Common myeloid progenitor, CD34-positive (primary cell): ENCODE data around the gene OR14I1.
"Not testable (repeated sequence)": the region's sequence is repeated elsewhere in the genome, so short reads cannot be mapped to it uniquely, and the experiment has no call there.

Source experiments
- CTCF ChIA-PET: fragments of 350-600 bp; sonication (Branson Sonifier 250); formaldehyde crosslinking; loops from one replicate; lab custom pipeline; 2021; ENCODE audit warnings: antibody characterized with exemption; lab: Charles Lee
- POLR2A ChIA-PET: fragments of 350-600 bp; sonication (Branson Sonifier 250); formaldehyde crosslinking; loops from one replicate; lab custom pipeline; 2021; ENCODE audit warnings: antibody characterized with exemption; lab: Charles Lee
- DNase-seq, 3 donors: peaks; one replicate each; pipeline versions ENCODE4 v3.0.0 to v3.0.0-alpha.2; 2013
- H3K27ac ChIP-seq, 2 experiments: 1 replicate in 1 of 2; 2 replicates in 1 of 2; pipeline ENCODE4 v1.7.0; 2013; ENCODE audit warnings: inconsistent platforms in 2 of 2, low read length in 2 of 2, mild to moderate bottlenecking in 2 of 2, low read depth in 1 of 2, moderate library complexity in 1 of 2; ENCODE audit not compliant: severe bottlenecking in 2 of 2, insufficient read depth in 1 of 2, poor library complexity in 1 of 2
- H3K27me3 ChIP-seq, 5 experiments: replicated peaks in 2 of 5; 1 replicate in 3 of 5; 2 replicates in 2 of 5; pipeline versions ENCODE4 v1.6.1 to v1.7.0; 2013; ENCODE audit warnings: low read length in 4 of 5, mild to moderate bottlenecking in 2 of 5, moderate library complexity in 2 of 5, inconsistent platforms in 1 of 5; ENCODE audit not compliant: insufficient read depth in 5 of 5, control insufficient read depth in 4 of 5
- H3K36me3 ChIP-seq, 4 experiments: 1 replicate in 2 of 4; 2 replicates in 2 of 4; pipeline versions ENCODE4 v1.6.1 to v1.7.0; 2013; ENCODE audit warnings: low read length in 3 of 4, control low read depth in 1 of 4, mild to moderate bottlenecking in 1 of 4; ENCODE audit not compliant: control insufficient read depth in 4 of 4, insufficient read depth in 4 of 4
- H3K4me1 ChIP-seq, 4 experiments: 1 replicate in 3 of 4; 2 replicates in 1 of 4; pipeline versions ENCODE4 v1.6.1 to v1.7.1; 2013; ENCODE audit warnings: low read length in 3 of 4, mild to moderate bottlenecking in 3 of 4, control low read depth in 1 of 4, inconsistent platforms in 1 of 4, moderate library complexity in 1 of 4; ENCODE audit not compliant: control insufficient read depth in 4 of 4, insufficient read depth in 4 of 4; ENCODE audit errors: control extremely low read depth in 1 of 4
- H3K4me3 ChIP-seq, 7 experiments: 1 replicate in 4 of 7; 2 replicates in 3 of 7; pipeline versions ENCODE4 v1.5.1 to v1.7.0; 2013; ENCODE audit warnings: mild to moderate bottlenecking in 7 of 7, low read length in 6 of 7, moderate library complexity in 6 of 7, inconsistent platforms in 2 of 7, low read depth in 2 of 7, control low read depth in 1 of 7; ENCODE audit not compliant: insufficient read depth in 4 of 7, control insufficient read depth in 1 of 7; ENCODE audit errors: extremely low read depth in 1 of 7
- H3K9me3 ChIP-seq, 5 experiments: 1 replicate in 4 of 5; 2 replicates in 1 of 5; pipeline versions ENCODE4 v1.6.1 to v1.7.1; 2013; ENCODE audit warnings: low read length in 4 of 5, mild to moderate bottlenecking in 2 of 5, inconsistent platforms in 1 of 5, low read depth in 1 of 5, moderate library complexity in 1 of 5; ENCODE audit not compliant: control insufficient read depth in 4 of 5, insufficient read depth in 2 of 5; ENCODE audit errors: control extremely low read depth in 1 of 5
- WGBS: methylation state at CpG from one replicate; pipeline ENCODE4 v1.1.5; 2013; ENCODE audit not compliant: insufficient coverage; 5-methylcytosine and 5-hydroxymethylcytosine counted together

Gene OR14I1

GRCh38 chr1:248691567-248692155 lies 10.9 kb downstream of the OR14I1 start:
- no peak for DNase-seq
- no peaks in the 10 kb centered on the region for H3K9me3 ChIP-seq
- H3K4me3 ChIP-seq, result no peak overlapping the region
- WGBS, result 92% methylated on average over 50 of the region's 51 CpGs
- ChIA-PET POLR2A (no interaction called here), CTCF (interaction anchor here (1.3 to 2.2 kb wide), 2 partner anchors 59 to 69 kb away, joined by 3 to 13 read pairs; no protein-coding TSS in a partner anchor)
- H3K27ac ChIP-seq, result no peak overlapping the region
- H3K27me3 ChIP-seq, result peaks cover 0 to 5% (median 0%) of the 10 kb centered on the region in 5 experiments
- peaks cover 0 to 3% (median 0%) of the 10 kb centered on the region in 4 experiments for H3K4me1 ChIP-seq
- H3K36me3 ChIP-seq, result no peaks in the 10 kb centered on the region

- Histone ChIP-seq H3K27me3 (peaks cover 0 to 5% (median 0%) of the 10 kb centered on the region in 5 experiments), H3K9me3 (no peaks in the 10 kb centered on the region), H3K4me1 (no peaks in the 10 kb centered on the region), H3K27ac (no peak overlapping the region), H3K36me3 (no peaks in the 10 kb centered on the region), H3K4me3 (no peak overlapping the region)
- peak in 1 of 3 donors; percentile 14 for DNase-seq
- POLR2A ChIA-PET, result no interaction called here
- CTCF ChIA-PET, result no interaction called here
- WGBS, result 89% methylated on average over 3 of the region's 4 CpGs
These were observed 13.9 kb downstream of the OR14I1 start for GRCh38 chr1:248688527-248689298.

DNA sequence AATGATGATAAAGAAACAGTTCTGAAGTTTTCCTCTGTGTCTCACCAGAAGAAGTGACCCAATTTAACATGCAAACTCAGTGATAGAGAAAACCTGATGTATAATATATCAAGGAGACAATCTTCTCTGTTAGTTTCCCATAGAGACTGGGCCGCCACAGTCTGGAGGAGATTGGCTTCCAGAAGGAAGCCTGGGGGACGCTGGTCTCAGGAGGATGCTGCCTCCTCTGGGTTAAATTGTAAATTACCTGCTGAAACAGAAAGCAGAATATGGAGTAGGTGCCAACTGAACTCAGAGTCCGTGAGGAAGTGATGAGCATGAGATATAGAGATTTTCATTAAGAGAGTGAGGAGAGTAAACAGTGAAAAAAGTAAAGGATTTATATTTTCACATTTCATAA lies 15.8 kb downstream of the OR14I1 start:
- Histone ChIP-seq H3K27me3 (no peaks in the 10 kb centered on the region), H3K4me3 (no peak overlapping the region), H3K9me3 (no peaks in the 10 kb centered on the region), H3K4me1 (no peaks in the 10 kb centered on the region), H3K36me3 (no peaks in the 10 kb centered on the region), H3K27ac (no peak overlapping the region)
- WGBS, result 6% methylated on average over 2 of the region's 3 CpGs
- CTCF ChIA-PET, result interaction anchor here (0.8 to 1.2 kb wide), 3 partner anchors 10 to 72 kb away, joined by 3 to 4 read pairs (median 3); no protein-coding TSS in a partner anchor
- DNase-seq, result peak; percentile 53 to 63 (median 62)
- POLR2A ChIA-PET, result no interaction called here

- ChIA-PET CTCF (interaction anchor here (1.1 kb wide), 1 partner anchor 59 kb away, joined by 3 read pairs; no protein-coding TSS in a partner anchor), POLR2A (no interaction called here)
- WGBS, result 89% methylated on average over 8 of the region's 8 CpGs
These were observed 20.9 kb downstream of the OR14I1 start for GRCh38 chr1:248681651-248682050.

DNA sequence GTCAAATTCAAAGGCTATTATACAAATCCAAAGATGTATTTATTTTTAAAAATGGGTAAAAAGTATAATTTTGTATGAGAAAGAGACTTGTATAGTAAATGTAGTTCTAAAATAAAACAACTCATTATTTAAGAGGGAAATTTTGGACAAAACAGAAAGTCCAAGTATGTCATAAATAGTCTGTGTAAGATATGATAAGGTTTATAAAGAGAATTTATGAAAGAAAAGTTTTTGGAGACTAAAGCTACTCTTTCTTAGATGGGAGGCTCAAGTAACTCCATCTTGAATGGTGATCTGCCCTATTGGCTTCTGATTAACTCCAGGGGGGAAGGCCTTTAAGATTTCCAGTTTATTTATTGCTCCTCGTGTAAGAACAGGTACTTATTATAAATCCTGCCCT lies 32.6 kb downstream of the OR14I1 start:
- CTCF ChIA-PET, result no interaction called here
- POLR2A ChIA-PET, result no interaction called here
- WGBS, result 100% methylated on average over 1 of the region's 1 CpG

More at GRCh38 chr1:248681651-248682050, 20.9 kb downstream of the OR14I1 start:
- Histone ChIP-seq H3K4me1 (no peaks in the 10 kb centered on the region), H3K36me3 (no peaks in the 10 kb centered on the region), H3K27ac (no peak overlapping the region), H3K4me3 (no peak overlapping the region), H3K9me3 (no peaks in the 10 kb centered on the region), H3K27me3 (peaks cover 0 to 3% (median 0%) of the 10 kb centered on the region in 5 experiments)
- no peak for DNase-seq

GRCh38 chr1:248663453-248664328 lies 38.9 kb downstream of the OR14I1 start:
- H3K36me3 ChIP-seq, H3K27ac ChIP-seq, CTCF ChIA-PET, H3K9me3 ChIP-seq, H3K27me3 ChIP-seq, H3K4me3 ChIP-seq, H3K4me1 ChIP-seq, POLR2A ChIA-PET: not testable (repeated sequence)
- peak in 2 of 3 donors; percentile 26 to 41 for DNase-seq
- 95% methylated on average over 2 of the region's 5 CpGs for WGBS

More for the DNA sequence above, 32.6 kb downstream of the OR14I1 start:
- Histone ChIP-seq H3K9me3 (peaks cover 0 to 12% (median 4%) of the 10 kb centered on the region in 5 experiments), H3K4me3 (no peak overlapping the region), H3K27me3 (no peaks in the 10 kb centered on the region), H3K4me1 (no peaks in the 10 kb centered on the region), H3K36me3 (no peaks in the 10 kb centered on the region), H3K27ac (no peak overlapping the region)
- DNase-seq, result peak in 1 of 3 donors; percentile 6
